T-cell (primary cell): ENCODE data around the gene PKDREJ. TPM values are rescaled to one million over a fixed set of nuclear protein-coding genes. Genes with fewer than 3 reads are reported as not detected.

ENCODE experiments used
- ATAC-seq, 4 experiments: fragments of 200-7000 bp in 3 of 4; fragments of 150-1000 bp in 1 of 4; cut with Tn5 transposase; replicated peaks in 1 of 4; 1 replicate in 3 of 4; 2 replicates in 1 of 4; pipeline ENCODE4 v1.10.0; 2021; ENCODE audit warnings: moderate library complexity in 3 of 4, mild to moderate bottlenecking in 2 of 4, moderate number of reproducible peaks in 1 of 4
- CTCF ChIA-PET, 2 donors: fragments of 300-600 bp; sonication (Branson Sonifier 250); formaldehyde crosslinking; loops; one replicate each; lab custom pipeline; 2022; ENCODE audit warnings: antibody characterized with exemption in 2 of 2; lab: Charles Lee
- POLR2A ChIA-PET, 2 donors: fragments of 300-600 bp; sonication (Branson Sonifier 250); formaldehyde crosslinking; loops; one replicate each; lab custom pipeline; 2022; ENCODE audit warnings: antibody characterized with exemption in 2 of 2; lab: Charles Lee
- DNase-seq, 35 experiments: peaks; one replicate each; pipeline versions ENCODE4 v3.0.0 to v3.0.0-alpha.2; 2013 to 2023
- H3K27ac ChIP-seq: one replicate; pipeline ENCODE4 v1.5.1; 2013; ENCODE audit warnings: low read length
- H3K27me3 ChIP-seq, 2 experiments: replicated peaks in 1 of 2; 1 replicate in 1 of 2; 2 replicates in 1 of 2; pipeline versions ENCODE4 v1.6.1 to v1.7.0; 2013; ENCODE audit warnings: low read length in 1 of 2, mixed read lengths in 1 of 2; ENCODE audit not compliant: control insufficient read depth in 2 of 2, insufficient read depth in 2 of 2; ENCODE audit errors: extremely low read depth in 1 of 2
- H3K36me3 ChIP-seq, 2 donors: 1 replicate in 1 of 2; 2 replicates in 1 of 2; pipeline versions ENCODE4 v1.6.1 to v1.7.0; 2013; ENCODE audit warnings: low read length in 1 of 2; ENCODE audit not compliant: control insufficient read depth in 2 of 2, insufficient read depth in 1 of 2; ENCODE audit errors: extremely low read depth in 1 of 2
- H3K4me1 ChIP-seq, 2 experiments: 1 replicate in 1 of 2; 2 replicates in 1 of 2; pipeline versions ENCODE4 v1.6.1 to v1.7.0; 2013; ENCODE audit warnings: low read length in 2 of 2, mixed read lengths in 1 of 2; ENCODE audit not compliant: insufficient read depth in 2 of 2, control insufficient read depth in 1 of 2; ENCODE audit errors: extremely low read depth in 1 of 2
- H3K4me3 ChIP-seq, 2 donors: 1 replicate in 1 of 2; 2 replicates in 1 of 2; pipeline versions ENCODE4 v1.5.1 to v1.7.0; 2013; ENCODE audit warnings: mild to moderate bottlenecking in 2 of 2, low read length in 1 of 2, moderate library complexity in 1 of 2; ENCODE audit not compliant: control insufficient read depth in 1 of 2; ENCODE audit errors: extremely low read depth in 1 of 2
- H3K9me3 ChIP-seq: 2 replicates; pipeline ENCODE4 v1.7.0; 2013
- H3K27ac Mint-ChIP-seq, 2 donors: one replicate each; pipeline ENCODE4 v1.8.0; 2020 to 2021; ENCODE audit warnings: mild to moderate bottlenecking in 2 of 2, mixed read lengths in 2 of 2
- H3K27me3 Mint-ChIP-seq, 2 donors: one replicate each; pipeline ENCODE4 v1.8.0; 2021 to 2022; ENCODE audit warnings: mixed read lengths in 2 of 2
- H3K36me3 Mint-ChIP-seq: one replicate; pipeline ENCODE4 v1.8.0; 2021; ENCODE audit warnings: mixed read lengths
- H3K4me1 Mint-ChIP-seq, 3 donors: one replicate each; pipeline ENCODE4 v1.8.0; 2020 to 2022; ENCODE audit warnings: mixed read lengths in 3 of 3, mild to moderate bottlenecking in 1 of 3
- H3K4me3 Mint-ChIP-seq, 3 donors: one replicate each; pipeline ENCODE4 v1.8.0; 2020 to 2022; ENCODE audit warnings: mild to moderate bottlenecking in 3 of 3, mixed read lengths in 3 of 3, moderate library complexity in 3 of 3
- H3K9me3 Mint-ChIP-seq, 3 donors: one replicate each; pipeline ENCODE4 v1.8.0; 2020 to 2022; ENCODE audit warnings: mixed read lengths in 3 of 3
- WGBS: methylation state at CpG from one replicate; pipeline ENCODE4 v1.1.5; 2013; ENCODE audit warnings: missing lambda C conversion rate; ENCODE audit not compliant: insufficient coverage; 5-methylcytosine and 5-hydroxymethylcytosine counted together
- total RNA-seq, 35 experiments: library from RNA in 6 of 35; stranded (reverse) in 6 of 35; fragments of 120-200 nt in 1 of 35; gene quantifications; one replicate each; pipeline versions ENCODE4 v1.2.1 to v1.2.4 and lab custom pipeline; 2013 to 2026

PKDREJ gene
- total RNA-seq, 5 donors from 2014 or later (not counting 1 experiment from before 2014, with no cell fraction given), result not detected

GRCh38 chr22:46303347-46303965 lies 40.3 kb upstream of the PKDREJ start:
- POLR2A ChIA-PET, result no interaction called here
- H3K27me3 ChIP-seq, result no peaks in the 10 kb centered on the region

DNA sequence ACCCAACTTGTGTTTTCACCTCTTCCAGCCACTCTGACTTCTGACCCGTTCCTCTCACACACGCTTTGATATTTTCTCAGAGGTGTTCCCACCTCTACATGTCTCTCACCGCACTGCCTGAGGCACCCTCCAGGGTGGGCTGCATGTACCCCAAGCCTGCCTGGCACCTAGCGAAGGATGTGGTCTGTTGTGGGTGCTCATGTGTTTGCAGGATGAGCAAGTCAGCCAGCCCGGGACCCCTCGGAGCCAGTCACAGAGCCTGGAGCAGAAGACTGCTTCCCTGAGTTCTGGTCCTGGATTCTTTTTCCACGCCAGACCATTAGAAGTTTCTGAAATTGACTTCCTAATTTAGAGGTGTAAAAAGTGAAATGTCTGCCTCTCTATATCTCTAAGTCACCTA lies 37.3 kb upstream of the PKDREJ start:
- no peaks in the 10 kb centered on the region for H3K36me3 Mint-ChIP-seq
- H3K9me3 Mint-ChIP-seq, result no peaks in the 10 kb centered on the region
- DNase-seq (no peak), ATAC-seq (no peak)
- no peaks in the 10 kb centered on the region for H3K9me3 ChIP-seq
- no peak overlapping the region for H3K27ac Mint-ChIP-seq
- peaks cover 16 to 21% (median 17%) of the 10 kb centered on the region in 3 donors for H3K4me1 Mint-ChIP-seq
- no peak overlapping the region for H3K4me3 ChIP-seq
- 100% methylated on average over 4 of the region's 7 CpGs for WGBS
- H3K36me3 ChIP-seq, result no peaks in the 10 kb centered on the region
- CTCF ChIA-PET, result interaction anchor here in 1 of 2 donors (0.6 kb wide), 1 partner anchor 14 kb away, joined by 3 read pairs; no protein-coding TSS in a partner anchor
- H3K4me1 ChIP-seq, result peaks cover 2 to 18% of the 10 kb centered on the region in 2 experiments
- POLR2A ChIA-PET, result no interaction called here
- peaks cover 0 to 5% of the 10 kb centered on the region in 2 experiments for H3K27me3 ChIP-seq
- no peak overlapping the region for H3K27ac ChIP-seq
- H3K27me3 Mint-ChIP-seq, result peaks cover 0 to 9% of the 10 kb centered on the region in 2 donors
- no peak overlapping the region for H3K4me3 Mint-ChIP-seq

More at GRCh38 chr22:46303347-46303965, 40.3 kb upstream of the PKDREJ start:
- Mint-ChIP-seq H3K4me1 (peaks cover 0 to 3% (median 0%) of the 10 kb centered on the region in 3 donors), H3K9me3 (no peaks in the 10 kb centered on the region), H3K27ac (no peak overlapping the region), H3K36me3 (no peaks in the 10 kb centered on the region), H3K27me3 (peaks cover 0 to 9% of the 10 kb centered on the region in 2 donors), H3K4me3 (no peak overlapping the region)
- Histone ChIP-seq H3K4me1 (no peaks in the 10 kb centered on the region), H3K4me3 (no peak overlapping the region), H3K9me3 (no peaks in the 10 kb centered on the region), H3K27ac (no peak overlapping the region), H3K36me3 (no peaks in the 10 kb centered on the region)
- no peak for DNase-seq
- CTCF ChIA-PET, result interaction anchor here in 1 of 2 donors (0.6 kb wide), 1 partner anchor 164 kb away, joined by 5 read pairs; no protein-coding TSS in a partner anchor
- no peak for ATAC-seq
- 96% methylated on average over 4 of the region's 7 CpGs for WGBS

DNA sequence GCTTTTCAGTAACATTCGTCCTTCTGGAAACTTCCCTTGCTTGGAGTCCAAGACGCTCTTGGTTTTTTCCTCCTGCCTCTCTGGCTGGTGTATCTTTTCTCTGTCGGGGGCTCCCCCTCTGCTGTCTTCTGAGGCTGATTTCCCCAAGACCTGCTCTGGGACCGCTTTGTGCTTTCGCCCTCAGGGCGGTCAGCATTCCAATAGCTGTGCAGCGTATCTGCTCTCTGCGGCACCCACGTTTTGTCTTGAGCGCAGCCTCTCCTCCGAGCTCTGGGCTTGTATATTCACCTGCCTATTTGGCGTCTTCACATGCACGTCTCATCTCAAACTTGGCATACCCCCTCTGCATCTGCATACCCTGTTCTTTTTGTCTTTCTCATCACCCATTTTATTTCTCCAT lies 36.0 kb upstream of the PKDREJ start:
- Mint-ChIP-seq H3K27ac (no peak overlapping the region), H3K36me3 (no peaks in the 10 kb centered on the region), H3K4me1 (peaks cover 21 to 28% (median 22%) of the 10 kb centered on the region in 3 donors), H3K27me3 (peaks cover 0 to 9% of the 10 kb centered on the region in 2 donors), H3K9me3 (no peaks in the 10 kb centered on the region), H3K4me3 (peak overlapping the region in 1 of 3 donors; percentile 29)
- Histone ChIP-seq H3K27me3 (peaks cover 0 to 5% of the 10 kb centered on the region in 2 experiments), H3K27ac (no peak overlapping the region), H3K36me3 (no peaks in the 10 kb centered on the region), H3K4me1 (peaks cover 2 to 22% of the 10 kb centered on the region in 2 experiments), H3K4me3 (no peak overlapping the region), H3K9me3 (no peaks in the 10 kb centered on the region)
- ChIA-PET CTCF (no interaction called here), POLR2A (interaction anchor here in 1 of 2 donors (0.5 kb wide), 1 partner anchor 464 kb away, joined by 5 read pairs; no protein-coding TSS in a partner anchor)
- DNase-seq, result no peak
- ATAC-seq, result no peak
- 95% methylated on average over 13 of the region's 13 CpGs for WGBS

DNA sequence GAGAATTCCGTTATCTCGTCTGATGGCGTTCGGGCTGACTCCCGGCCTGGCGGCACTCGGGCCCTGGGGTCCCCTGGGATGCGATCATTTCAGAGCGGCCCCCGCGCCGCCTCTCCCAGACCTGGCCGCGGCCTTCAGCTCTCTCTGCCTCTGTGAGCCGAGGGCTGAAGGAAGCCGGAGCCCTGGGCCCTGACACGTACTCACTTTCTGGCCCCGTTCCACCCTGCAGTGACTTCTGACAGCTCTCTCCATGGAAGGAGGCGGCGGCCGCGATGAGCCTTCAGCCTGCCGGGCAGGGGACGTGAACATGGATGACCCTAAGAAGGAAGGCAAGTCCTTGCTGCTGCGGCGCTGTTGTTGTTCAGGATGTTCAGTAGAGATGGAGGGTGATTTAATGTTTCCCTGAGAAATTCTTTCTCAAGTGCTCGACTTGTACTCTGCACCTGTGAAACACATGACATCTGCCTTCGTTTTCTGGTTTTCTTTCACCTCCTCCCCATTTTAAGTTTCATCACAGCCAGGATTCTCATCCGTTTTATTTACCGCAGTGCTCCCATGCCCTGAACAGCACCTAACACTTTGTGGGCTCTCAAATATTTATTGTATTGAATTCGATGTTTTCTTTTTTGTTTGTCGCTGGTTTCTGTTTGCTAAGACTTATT lies 34.1 kb upstream of the PKDREJ start:
- H3K27me3 ChIP-seq, result peaks cover 0 to 5% of the 10 kb centered on the region in 2 experiments
- Mint-ChIP-seq H3K27ac (peak overlapping the region in 1 of 2 donors; percentile 43), H3K4me3 (peak overlapping the region; percentile 70 to 95 (median 74)), H3K9me3 (no peaks in the 10 kb centered on the region), H3K27me3 (peaks cover 0 to 9% of the 10 kb centered on the region in 2 donors), H3K36me3 (peaks cover 4% of the 10 kb centered on the region), H3K4me1 (peaks cover 26 to 29% (median 28%) of the 10 kb centered on the region in 3 donors)
- DNase-seq (peak in 1 of 35 experiments; percentile 16), ATAC-seq (peak in 1 of 4 experiments; percentile 4)
- WGBS, result under 1% methylated on average over 25 of the region's 32 CpGs
- H3K36me3 ChIP-seq, result peaks cover 0 to 3% of the 10 kb centered on the region in 2 donors
- no peak overlapping the region for H3K27ac ChIP-seq
- H3K9me3 ChIP-seq, result no peaks in the 10 kb centered on the region
- H3K4me3 ChIP-seq, result peak overlapping the region; percentile 61 to 68
- POLR2A ChIA-PET, result no interaction called here
- CTCF ChIA-PET, result interaction anchor here in 1 of 2 donors (1.1 kb wide), 1 partner anchor 45 kb away, joined by 3 read pairs; no protein-coding TSS in a partner anchor
- H3K4me1 ChIP-seq, result peaks cover 2 to 38% of the 10 kb centered on the region in 2 experiments

- peaks cover 6% of the 10 kb centered on the region for H3K36me3 Mint-ChIP-seq
- peaks cover 26 to 29% (median 28%) of the 10 kb centered on the region in 3 donors for H3K4me1 Mint-ChIP-seq
- peak within 1 kb of the TSS; percentile 84 to 95 (median 84) for H3K4me3 Mint-ChIP-seq
- peak within 1 kb of the TSS; percentile 68 to 69 for H3K4me3 ChIP-seq
- peak within 1 kb of the TSS; percentile 89 for H3K27ac ChIP-seq
- H3K9me3 ChIP-seq, result no peaks in the 10 kb centered on the region
- POLR2A ChIA-PET, result no interaction called here
- peak within 1 kb of the TSS; percentile 97 to 98 for H3K27ac Mint-ChIP-seq
- peaks cover 2 to 40% of the 10 kb centered on the region in 2 experiments for H3K4me1 ChIP-seq
- DNase-seq (peak; percentile 90 to 99 (median 97)), ATAC-seq (peak; percentile 98 to 99 (median 99))
- peaks cover 0 to 8% of the 10 kb centered on the region in 2 donors for H3K36me3 ChIP-seq
- no peaks in the 10 kb centered on the region for H3K9me3 Mint-ChIP-seq
- H3K27me3 Mint-ChIP-seq, result peaks cover 0 to 9% of the 10 kb centered on the region in 2 donors
- CTCF ChIA-PET, result interaction anchor here in 1 of 2 donors (0.9 to 1.2 kb wide), 4 partner anchors 15 to 71 kb away, joined by 3 to 5 read pairs (median 3); no protein-coding TSS in a partner anchor
- 1% methylated on average over 55 of the region's 76 CpGs for WGBS
- H3K27me3 ChIP-seq, result peaks cover 0 to 5% of the 10 kb centered on the region in 2 experiments
Measured at GRCh38 chr22:46296257-46297150, 33.4 kb upstream of the PKDREJ start, which contains the start of gene GTSE1. Gene GTSE1, plus strand, starts transcription at chr22:46296870. Its CDS starts 531 bp downstream, at chr22:46297401.
